H9 (cell line): ENCODE data around the gene PIAS4. TPM values are rescaled to one million over a fixed set of nuclear protein-coding genes. Genes with fewer than 3 reads are reported as not detected.

Experiments used
- DNase-seq: peaks from one replicate; pipeline ENCODE4 v3.0.0-alpha.2; 2017
- H2AFZ ChIP-seq: one replicate; pipeline ENCODE4 v1.6.1; 2013; ENCODE audit warnings: mild to moderate bottlenecking, low read length, control low read depth, moderate library complexity
- H2AK5ac ChIP-seq: 2 replicates; pipeline ENCODE4 v1.6.1; 2013; ENCODE audit warnings: low read length, control low read depth, mixed read lengths; ENCODE audit not compliant: insufficient read length
- H2BK120ac ChIP-seq: one replicate; pipeline ENCODE4 v1.6.1; 2013; ENCODE audit warnings: low read depth, mild to moderate bottlenecking, low read length, control low read depth, inconsistent platforms; ENCODE audit not compliant: poor library complexity, severe bottlenecking
- H2BK12ac ChIP-seq: 2 replicates; pipeline ENCODE4 v1.6.1; 2013; ENCODE audit warnings: low read length, control low read depth, mixed read lengths, low read depth; ENCODE audit not compliant: insufficient read length
- H2BK15ac ChIP-seq: 2 replicates; pipeline ENCODE4 v1.6.1; 2013; ENCODE audit warnings: low read depth, low read length, control low read depth
- H2BK20ac ChIP-seq: one replicate; pipeline ENCODE4 v1.6.1; 2013; ENCODE audit warnings: low read depth, mild to moderate bottlenecking, low read length, control low read depth, inconsistent platforms; ENCODE audit not compliant: poor library complexity, severe bottlenecking
- H2BK5ac ChIP-seq: 2 replicates; pipeline ENCODE4 v1.6.1; 2013; ENCODE audit warnings: low read length, control low read depth, mixed read lengths; ENCODE audit not compliant: insufficient read length
- H3K14ac ChIP-seq: 2 replicates; pipeline ENCODE4 v1.6.1; 2013; ENCODE audit warnings: low read length, control low read depth; ENCODE audit not compliant: insufficient read depth
- H3K18ac ChIP-seq: 2 replicates; pipeline ENCODE4 v1.6.1; 2013; ENCODE audit warnings: low read depth, mild to moderate bottlenecking, mixed read lengths, low read length, control low read depth; ENCODE audit not compliant: insufficient read length
- H3K23ac ChIP-seq: 2 replicates; pipeline ENCODE4 v1.6.1; 2013; ENCODE audit warnings: low read length, control low read depth, mixed read lengths, low read depth; ENCODE audit not compliant: insufficient read length
- H3K23me2 ChIP-seq: 2 replicates; pipeline ENCODE4 v1.6.1; 2013; ENCODE audit warnings: low read depth, mild to moderate bottlenecking, mixed read lengths, low read length, control low read depth; ENCODE audit not compliant: insufficient read length, poor library complexity, severe bottlenecking
- H3K27ac ChIP-seq: 2 replicates; pipeline ENCODE4 v1.5.1; 2013; ENCODE audit warnings: low read length, control low read depth, mixed read lengths, low read depth; ENCODE audit not compliant: insufficient read length
- H3K27me3 ChIP-seq: 2 replicates; pipeline ENCODE4 v1.6.1; 2013; ENCODE audit warnings: low read length, control low read depth, inconsistent platforms; ENCODE audit not compliant: insufficient read depth
- H3K4ac ChIP-seq: 2 replicates; pipeline ENCODE4 v1.6.1; 2013; ENCODE audit warnings: low read depth, mild to moderate bottlenecking, control low read depth, inconsistent platforms, low read length, moderate library complexity
- H3K4me1 ChIP-seq: 2 replicates; pipeline ENCODE4 v1.6.1; 2013; ENCODE audit warnings: low read length, control low read depth, inconsistent platforms; ENCODE audit not compliant: insufficient read depth
- H3K4me2 ChIP-seq: 2 replicates; pipeline ENCODE4 v1.6.1; 2013; ENCODE audit warnings: low read length, control low read depth, mixed read lengths; ENCODE audit not compliant: insufficient read length, insufficient read depth
- H3K56ac ChIP-seq: 2 replicates; pipeline ENCODE4 v1.6.1; 2013; ENCODE audit warnings: low read depth, mild to moderate bottlenecking, mixed read lengths, low read length, control low read depth; ENCODE audit not compliant: insufficient read length
- H3K79me1 ChIP-seq: 2 replicates; pipeline ENCODE4 v1.6.1; 2013; ENCODE audit warnings: low read depth, mild to moderate bottlenecking, moderate library complexity, low read length, control low read depth, inconsistent platforms; ENCODE audit not compliant: insufficient read depth, poor library complexity, severe bottlenecking
- H3K79me2 ChIP-seq: 2 replicates; pipeline ENCODE4 v1.6.1; 2013; ENCODE audit warnings: low read length, control low read depth, inconsistent platforms; ENCODE audit not compliant: insufficient read depth
- H3K9ac ChIP-seq: 2 replicates; pipeline ENCODE4 v1.6.1; 2013; ENCODE audit warnings: low read length, control low read depth, mixed read lengths; ENCODE audit not compliant: insufficient read length; ENCODE audit errors: extremely low read depth
- H3K9me3 ChIP-seq: one replicate; pipeline ENCODE4 v1.6.1; 2013; ENCODE audit warnings: low read depth, low read length, inconsistent platforms; ENCODE audit not compliant: control insufficient read depth
- H3T11ph ChIP-seq: one replicate; pipeline ENCODE4 v1.6.1; 2013; ENCODE audit warnings: mild to moderate bottlenecking, low read length, control low read depth, inconsistent platforms
- H4K20me1 ChIP-seq: one replicate; pipeline ENCODE4 v1.6.1; 2013; ENCODE audit not compliant: control insufficient read depth, insufficient read length, insufficient read depth
- H4K5ac ChIP-seq: 2 replicates; pipeline ENCODE4 v1.6.1; 2013; ENCODE audit warnings: low read depth, mild to moderate bottlenecking, mixed read lengths, low read length, control low read depth; ENCODE audit not compliant: insufficient read length
- H4K8ac ChIP-seq: replicated peaks from 2 replicates; pipeline ENCODE4 v1.6.1; 2013; ENCODE audit warnings: low read length, control low read depth, mixed read lengths, low read depth; ENCODE audit not compliant: insufficient read length
- H4K91ac ChIP-seq: 2 replicates; pipeline ENCODE4 v1.6.1; 2013; ENCODE audit warnings: low read depth, mild to moderate bottlenecking, moderate library complexity, mixed read lengths, low read length, control low read depth; ENCODE audit not compliant: insufficient read length
- H3K27ac Mint-ChIP-seq, 3 experiments: 2 replicates in 2 of 3; 3 replicates in 1 of 3; pipeline ENCODE4 v1.8.0; 2020 to 2021; ENCODE audit warnings: mixed read lengths in 3 of 3, mild to moderate bottlenecking in 1 of 3, moderate library complexity in 1 of 3
- H3K27me3 Mint-ChIP-seq: 2 replicates; pipeline ENCODE4 v1.8.0; 2021; ENCODE audit warnings: low read depth, mild to moderate bottlenecking, moderate library complexity, mixed read lengths
- H3K36me3 Mint-ChIP-seq, 3 experiments: 2 replicates in 2 of 3; 3 replicates in 1 of 3; pipeline ENCODE4 v1.8.0; 2020 to 2021; ENCODE audit warnings: low read depth in 3 of 3, mixed read lengths in 3 of 3; ENCODE audit not compliant: insufficient read depth in 1 of 3
- H3K4me1 Mint-ChIP-seq, 2 experiments: 2 replicates each; pipeline ENCODE4 v1.8.0; 2020; ENCODE audit warnings: mixed read lengths in 2 of 2
- H3K4me3 Mint-ChIP-seq, 2 experiments: 2 replicates in 1 of 2; 3 replicates in 1 of 2; pipeline ENCODE4 v1.8.0; 2020 to 2021; ENCODE audit warnings: mild to moderate bottlenecking in 2 of 2, mixed read lengths in 2 of 2, moderate library complexity in 1 of 2
- H3K9me3 Mint-ChIP-seq, 2 experiments: 2 replicates in 1 of 2; 3 replicates in 1 of 2; pipeline ENCODE4 v1.8.0; 2020; ENCODE audit warnings: mild to moderate bottlenecking in 2 of 2, mixed read lengths in 2 of 2, moderate library complexity in 1 of 2
- CTCF ChIP-seq: fragments of 200-600 bp; sonication (generic); conservative IDR thresholded peaks from 3 replicates; pipeline ENCODE4 v1.8.0; 2021; ENCODE audit warnings: antibody characterized with exemption, mild to moderate bottlenecking
- WGBS: extraction: QIAGEN DNeasy Blood & Tissue Kit; methylation state at CpG from one replicate; pipeline ENCODE4 v1.1.7; 2013; ENCODE audit warnings: missing lambda C conversion rate, low lambda C conversion rate, mixed read lengths; ENCODE audit not compliant: insufficient read length; ENCODE audit errors: extremely low coverage; 5-methylcytosine and 5-hydroxymethylcytosine counted together
- total RNA-seq: library from RNA; stranded (reverse); gene quantifications from 2 replicates; pipeline ENCODE4 v1.2.1, GENCODE V29; 2021

The PIAS4 gene
- total RNA-seq, 1 experiment from 2014 or later = 52.0 TPM

GRCh38 chr19:3985643-3986259 is 21.8 kb upstream of the PIAS4 start:
- H4K5ac ChIP-seq = no peak overlapping the region
- H2AFZ ChIP-seq = no peak overlapping the region
- H3T11ph ChIP-seq = no peak overlapping the region
- DNase-seq = no peak
- Mint-ChIP-seq H3K9me3 (peaks cover 0 to 2% of the 10 kb centered on the region in 2 experiments; a peak in 3 of 5 replicates), H3K27me3 (peaks cover 9% of the 10 kb centered on the region), H3K27ac (peak overlapping the region in 2 of 3 experiments; percentile 98 to 99; a peak in 1 of 7 replicates), H3K4me1 (peaks cover 35 to 44% of the 10 kb centered on the region in 2 experiments), H3K4me3 (peak overlapping the region; percentile 97 to 99), H3K36me3 (peaks cover 39 to 47% (median 44%) of the 10 kb centered on the region in 3 experiments)
- peaks cover 12% of the 10 kb centered on the region for H3K79me1 ChIP-seq
- no peaks in the 10 kb centered on the region for H3K9me3 ChIP-seq
- H2AK5ac ChIP-seq = no peak overlapping the region
- H3K4ac ChIP-seq = no peak overlapping the region
- H2BK5ac ChIP-seq = no peak overlapping the region
- no peak overlapping the region for H2BK15ac ChIP-seq
- H3K56ac ChIP-seq = no peak overlapping the region
- H3K14ac ChIP-seq = no peak overlapping the region
- H3K27ac ChIP-seq = no peak overlapping the region
- H3K9ac ChIP-seq = no peak overlapping the region
- H3K18ac ChIP-seq = no peak overlapping the region
- WGBS = no CpG with 5 or more reads among the region's 19 CpGs
- peak overlapping the region; percentile 85 for H3K4me2 ChIP-seq
- H4K8ac ChIP-seq = no peak overlapping the region
- no peak overlapping the region for H2BK12ac ChIP-seq
- H4K91ac ChIP-seq = no peak overlapping the region
- no peaks in the 10 kb centered on the region for H3K4me1 ChIP-seq
- H2BK120ac ChIP-seq = no peak overlapping the region
- H4K20me1 ChIP-seq = peaks cover 4% of the 10 kb centered on the region
- no peaks in the 10 kb centered on the region for H3K27me3 ChIP-seq
- peaks cover 26% of the 10 kb centered on the region for H3K79me2 ChIP-seq
- no peak overlapping the region for H3K23ac ChIP-seq
- TF ChIP-seq CTCF = no peak
- no peak overlapping the region for H2BK20ac ChIP-seq
- H3K23me2 ChIP-seq = peaks cover 25% of the 10 kb centered on the region
